ENCODE measurements around the gene FAM174A.
"Not testable (repeated sequence)": the region's sequence is repeated elsewhere in the genome, so short reads cannot be mapped to it uniquely, and the experiment has no call there.

Gene FAM174A

GRCh38 chr5:100576217-100576751 is 41.1 kb downstream of the FAM174A start:
- no peak for DNase-seq (ENCODE audit: low read depth)

DNA sequence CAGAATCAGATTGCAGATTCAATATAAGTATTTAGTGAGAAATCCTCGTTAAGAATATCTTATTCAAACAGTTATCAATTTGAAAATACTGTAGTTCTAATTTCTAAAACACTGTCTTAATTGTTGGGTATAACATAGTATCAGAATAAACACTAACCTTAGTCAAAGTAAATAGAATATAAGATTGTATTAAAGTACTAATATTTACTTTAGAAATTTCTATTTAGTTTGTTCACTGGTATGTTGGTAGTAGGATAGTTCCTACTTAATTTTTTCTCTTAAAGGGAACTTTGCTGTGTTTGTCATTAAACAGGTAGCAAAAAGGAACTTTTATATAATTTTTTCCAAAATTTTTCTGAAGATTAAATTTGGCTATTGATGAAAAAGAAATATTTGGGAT is 42.3 kb downstream of the FAM174A start:
- no peak for DNase-seq (ENCODE audit: low read depth)

DNA sequence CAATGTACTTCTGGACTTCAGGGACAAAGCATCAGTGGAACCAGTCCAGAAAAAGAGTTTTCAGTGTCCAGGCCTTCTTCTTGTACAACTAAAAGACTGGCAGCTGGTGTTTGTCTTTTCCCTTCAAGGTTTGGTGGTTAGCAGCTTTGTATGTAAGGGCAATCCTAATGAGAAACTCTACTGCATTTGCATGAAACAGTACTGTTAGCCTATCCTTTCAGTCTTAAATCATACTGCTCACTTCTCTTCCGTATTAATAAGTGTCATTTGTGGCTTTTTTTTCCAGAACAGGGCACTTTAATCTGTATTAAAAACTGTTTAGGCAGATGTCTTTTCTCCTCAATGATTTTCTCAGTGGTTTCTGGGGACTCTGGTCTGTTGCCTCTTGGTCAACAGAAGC is 48.9 kb downstream of the FAM174A start:
- DNase-seq (ENCODE audit: low read depth) = no peak

- no peak for DNase-seq (ENCODE audit: low read depth)
Measured at GRCh38 chr5:100584889-100585288, 49.7 kb downstream of the FAM174A start.

- no peak for DNase-seq (ENCODE audit: low read depth)
Measured at GRCh38 chr5:100590867-100591266, 55.7 kb downstream of the FAM174A start.

- DNase-seq (ENCODE audit: low read depth) = peak; percentile 94
Measured at GRCh38 chr5:100595152-100595811, 60.1 kb downstream of the FAM174A start.

- DNase-seq (ENCODE audit: low read depth) = no peak
Measured at GRCh38 chr5:100595812-100596173, 60.6 kb downstream of the FAM174A start.

DNA sequence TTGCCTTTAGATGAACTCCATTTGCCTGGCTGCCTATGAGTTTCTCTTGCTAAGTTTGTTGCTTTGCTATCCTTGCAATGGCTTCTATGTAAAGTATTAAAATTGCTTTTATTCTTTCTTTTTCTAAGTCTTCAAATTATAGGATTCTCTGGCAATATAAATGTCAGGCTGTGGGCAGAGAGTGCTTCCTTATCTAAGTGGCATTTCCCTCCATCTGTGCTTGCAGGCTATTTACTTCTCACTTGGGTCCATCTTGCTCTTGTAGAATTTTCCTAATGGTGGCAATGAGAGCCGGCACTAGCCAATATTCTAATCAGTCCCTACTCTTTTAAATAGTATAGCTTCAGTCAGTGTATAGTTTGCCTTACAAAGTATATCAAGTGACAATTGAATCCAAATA is 63.3 kb downstream of the FAM174A start:
- no peak for DNase-seq (ENCODE audit: low read depth)

GRCh38 chr5:100600298-100600994 is 65.3 kb downstream of the FAM174A start:
- no peak for DNase-seq (ENCODE audit: low read depth)

DNA sequence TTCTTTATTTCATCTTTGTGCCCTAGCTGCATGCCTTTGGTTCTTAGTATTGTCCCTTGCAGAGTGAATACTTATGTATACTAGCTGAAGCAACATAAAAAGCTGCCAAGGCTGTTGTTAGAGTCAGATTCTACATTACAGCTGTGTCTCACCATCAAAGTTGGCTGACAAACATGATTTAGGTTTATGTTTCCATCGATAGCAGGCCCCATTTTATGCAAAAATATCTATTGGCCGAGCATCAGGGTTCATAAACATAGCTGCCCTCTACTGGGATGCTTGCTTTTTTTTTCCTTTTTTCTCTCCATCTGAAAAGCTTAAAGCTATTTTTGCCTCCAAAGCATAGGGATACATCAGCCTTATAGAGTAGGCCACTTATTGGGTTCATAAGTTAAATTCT is 68.0 kb downstream of the FAM174A start:
- no peak for DNase-seq (ENCODE audit: low read depth)

- not testable (repeated sequence) for DNase-seq (ENCODE audit: low read depth)
Measured at GRCh38 chr5:100604021-100604420, 68.8 kb downstream of the FAM174A start.

GRCh38 chr5:100609594-100609993 is 74.4 kb downstream of the FAM174A start:
- no peak for DNase-seq (ENCODE audit: low read depth)

- no peak for DNase-seq (ENCODE audit: low read depth)
Measured at GRCh38 chr5:100614308-100614707, 79.1 kb downstream of the FAM174A start.

- no peak for DNase-seq (ENCODE audit: low read depth)
Measured at GRCh38 chr5:100615362-100615761, 80.2 kb downstream of the FAM174A start.

DNA sequence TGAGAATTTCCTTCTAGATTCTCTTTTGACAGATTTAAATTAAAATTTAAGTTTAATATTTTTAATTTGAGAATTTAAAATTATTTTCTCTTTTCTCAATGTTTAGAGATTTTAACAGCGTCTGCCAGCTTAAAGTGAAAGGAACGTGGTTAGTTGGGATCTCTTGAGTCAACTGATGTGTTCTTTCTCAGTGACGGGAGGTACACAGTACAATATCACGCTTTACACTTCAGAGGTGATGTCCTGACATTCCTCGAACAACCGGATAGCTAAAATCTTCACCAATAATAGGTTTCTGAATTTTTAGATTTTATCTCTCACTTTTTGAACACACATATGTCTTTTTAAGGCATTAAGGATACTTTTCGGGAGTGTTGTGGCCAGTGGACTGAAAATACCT is 81.1 kb downstream of the FAM174A start:
- DNase-seq (ENCODE audit: low read depth) = no peak

- no peak for DNase-seq (ENCODE audit: low read depth)
Measured at GRCh38 chr5:100616981-100617380, 81.8 kb downstream of the FAM174A start.

GRCh38 chr5:100623719-100624118 is 88.5 kb downstream of the FAM174A start:
- no peak for DNase-seq (ENCODE audit: low read depth)

DNA sequence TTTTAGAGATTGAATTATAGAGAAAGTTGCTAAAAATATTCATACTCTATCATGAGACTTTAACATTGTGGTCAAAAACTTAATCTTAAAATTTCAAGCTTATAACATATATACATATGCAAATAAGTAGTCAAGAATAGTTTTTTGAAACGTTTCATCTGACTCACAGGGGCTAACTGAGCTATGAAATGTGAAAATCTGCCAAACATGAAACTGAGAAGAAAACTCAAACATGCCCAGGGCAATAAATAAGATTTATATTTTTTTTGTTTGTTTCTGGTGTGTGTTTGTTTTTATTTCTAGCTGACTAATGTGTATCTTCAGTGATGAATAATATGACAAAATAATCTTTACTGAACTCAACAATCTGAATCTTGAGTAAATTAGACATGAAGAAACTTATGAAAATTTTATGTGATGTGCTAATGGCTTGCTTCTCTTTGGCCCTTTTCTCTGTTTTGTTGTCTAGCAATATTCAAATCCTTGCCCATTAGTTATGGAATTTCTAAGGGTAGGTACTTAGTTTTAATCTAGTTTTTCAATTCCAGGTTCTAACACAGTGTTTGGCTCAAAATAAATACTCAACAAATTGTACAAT is 99.9 kb downstream of the FAM174A start:
- no peak for DNase-seq (ENCODE audit: low read depth)

Measured in non-pigmented ciliary epithelial cell (primary cell).